Right lobe of liver (tissue), 4 donors: Measurements from ENCODE around the gene JAZF1.

Source experiments
- POLR2A ChIP-seq: fragments of 450-650 bp; IDR thresholded peaks from one replicate; pipeline ENCODE4 v1.6.1; 2017; ENCODE audit warnings: antibody characterized with exemption, mild to moderate bottlenecking
- TF ChIP-seq, protein P1 (sequence below), 4 donors: fragments of 200-600 bp in 3 of 4; fragments of 450-650 bp in 1 of 4; IDR thresholded peaks; one replicate each; pipeline versions ENCODE4 v1.5.1 to v1.8.0; 2016 to 2022; ENCODE audit warnings: antibody characterized with exemption in 4 of 4, mild to moderate bottlenecking in 2 of 4
- donor health status: DM: no; HTN: no; CAD: no.
- donor health status: DM: no; HTN: no; CAD: no.
- donor health status: DM: no; HTN: yes; CAD: no.

DNA sequence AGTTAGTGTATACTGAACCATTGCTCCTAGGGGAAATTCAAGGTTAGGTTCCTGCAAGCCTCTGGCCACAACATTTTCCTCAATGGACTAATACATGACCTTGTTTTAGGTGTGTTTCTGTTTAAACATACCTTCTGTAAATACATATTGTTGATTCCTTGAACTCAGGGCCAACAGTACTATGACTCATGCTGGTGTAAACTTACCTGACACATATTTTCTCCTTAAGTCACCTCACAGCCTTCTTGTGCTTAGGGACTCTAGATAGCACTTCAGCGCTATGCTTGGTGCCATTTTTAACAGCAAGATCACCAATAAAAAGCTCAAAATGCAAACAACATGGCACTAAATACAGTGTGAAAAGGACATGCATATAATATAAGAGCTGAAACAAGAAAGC lies 264.2 kb downstream of the JAZF1 start:
- no peak for TF ChIP-seq POLR2A
- TF ChIP-seq, protein P1, sequence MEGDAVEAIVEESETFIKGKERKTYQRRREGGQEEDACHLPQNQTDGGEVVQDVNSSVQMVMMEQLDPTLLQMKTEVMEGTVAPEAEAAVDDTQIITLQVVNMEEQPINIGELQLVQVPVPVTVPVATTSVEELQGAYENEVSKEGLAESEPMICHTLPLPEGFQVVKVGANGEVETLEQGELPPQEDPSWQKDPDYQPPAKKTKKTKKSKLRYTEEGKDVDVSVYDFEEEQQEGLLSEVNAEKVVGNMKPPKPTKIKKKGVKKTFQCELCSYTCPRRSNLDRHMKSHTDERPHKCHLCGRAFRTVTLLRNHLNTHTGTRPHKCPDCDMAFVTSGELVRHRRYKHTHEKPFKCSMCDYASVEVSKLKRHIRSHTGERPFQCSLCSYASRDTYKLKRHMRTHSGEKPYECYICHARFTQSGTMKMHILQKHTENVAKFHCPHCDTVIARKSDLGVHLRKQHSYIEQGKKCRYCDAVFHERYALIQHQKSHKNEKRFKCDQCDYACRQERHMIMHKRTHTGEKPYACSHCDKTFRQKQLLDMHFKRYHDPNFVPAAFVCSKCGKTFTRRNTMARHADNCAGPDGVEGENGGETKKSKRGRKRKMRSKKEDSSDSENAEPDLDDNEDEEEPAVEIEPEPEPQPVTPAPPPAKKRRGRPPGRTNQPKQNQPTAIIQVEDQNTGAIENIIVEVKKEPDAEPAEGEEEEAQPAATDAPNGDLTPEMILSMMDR (IDR thresholded peaks at IDR 0.05): no peak
